ENCODE results near the gene TLE4. TPM values are rescaled to one million over a fixed set of nuclear protein-coding genes. Genes with fewer than 3 reads are reported as not detected.

Gene TLE4
- total and polyA plus RNA-seq, 2 donors (not counting 1 experiment from before 2014, with no cell fraction given): 34.7 to 57.3 TPM

DNA sequence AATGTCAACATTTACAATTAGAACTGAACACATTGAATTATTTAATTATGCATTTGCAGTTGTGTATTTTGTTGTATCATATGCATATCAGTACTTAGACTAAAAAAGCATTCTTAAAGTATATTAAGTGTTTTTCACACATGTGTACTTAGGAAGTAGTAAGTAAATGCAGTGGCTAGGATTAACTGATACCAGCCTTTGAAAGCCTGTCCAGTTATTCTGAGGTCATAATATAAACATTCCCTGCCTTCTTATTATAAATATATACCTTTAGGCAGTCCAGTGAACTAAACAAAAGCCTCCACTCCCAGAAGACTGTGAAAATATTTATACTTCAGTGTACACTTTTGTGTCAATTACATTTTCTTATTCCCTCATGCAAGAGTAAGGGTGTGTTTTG, 83.8 kb downstream of the TLE4 start:
- Histone ChIP-seq H2AFZ (ENCODE audit: insufficient read depth, low read depth, low read length, poor library complexity, severe bottlenecking) (no peak overlapping the region), H3K36me3 (replicated peaks in 1 of 2; ENCODE audit: control extremely low read depth in 1 of 2, control insufficient read depth in 1 of 2, extremely low read depth in 1 of 2, insufficient read depth in 2 of 2, low read length in 1 of 2) (peaks cover 0 to 20% of the 10 kb centered on the region in 2 experiments), H3K79me2 (ENCODE audit: control insufficient read depth, insufficient read depth, low read length) (peaks cover 4% of the 10 kb centered on the region), H3K4me1 (ENCODE audit: control insufficient read depth in 2 of 2, insufficient read depth in 2 of 2, low read length in 2 of 2) (no peaks in the 10 kb centered on the region), H3K27ac (ENCODE audit: low read length in 2 of 2) (no peak overlapping the region), H3K4me2 (replicated peaks; ENCODE audit: low read depth, low read length, poor library complexity, severe bottlenecking) (no peak overlapping the region), H3K27me3 (replicated peaks in 1 of 4; ENCODE audit: control extremely low read depth in 1 of 4, control insufficient read depth in 3 of 4, insufficient read depth in 4 of 4, low read length in 3 of 4) (no peaks in the 10 kb centered on the region), H3K9me3 (ENCODE audit: control extremely low read depth in 1 of 3, control insufficient read depth in 2 of 3, insufficient read depth in 1 of 3, low read length in 2 of 3) (no peaks in the 10 kb centered on the region), H3K9ac (ENCODE audit: low read length) (no peak overlapping the region), H3K4me3 (ENCODE audit: control extremely low read depth in 1 of 5, extremely low read depth in 1 of 5, insufficient read depth in 1 of 5, low read depth in 2 of 5, low read length in 4 of 5) (no peak overlapping the region), H4K20me1 (ENCODE audit: control insufficient read depth, insufficient read depth, low read length, poor library complexity, severe bottlenecking) (no peaks in the 10 kb centered on the region)
- TF ChIP-seq EZH2 (IDR thresholded peaks at IDR 0.05; ENCODE audit: borderline replicate concordance, insufficient read depth, low read depth, low read length, poor library complexity, severe bottlenecking): no peak
- TF ChIP-seq, protein P1, sequence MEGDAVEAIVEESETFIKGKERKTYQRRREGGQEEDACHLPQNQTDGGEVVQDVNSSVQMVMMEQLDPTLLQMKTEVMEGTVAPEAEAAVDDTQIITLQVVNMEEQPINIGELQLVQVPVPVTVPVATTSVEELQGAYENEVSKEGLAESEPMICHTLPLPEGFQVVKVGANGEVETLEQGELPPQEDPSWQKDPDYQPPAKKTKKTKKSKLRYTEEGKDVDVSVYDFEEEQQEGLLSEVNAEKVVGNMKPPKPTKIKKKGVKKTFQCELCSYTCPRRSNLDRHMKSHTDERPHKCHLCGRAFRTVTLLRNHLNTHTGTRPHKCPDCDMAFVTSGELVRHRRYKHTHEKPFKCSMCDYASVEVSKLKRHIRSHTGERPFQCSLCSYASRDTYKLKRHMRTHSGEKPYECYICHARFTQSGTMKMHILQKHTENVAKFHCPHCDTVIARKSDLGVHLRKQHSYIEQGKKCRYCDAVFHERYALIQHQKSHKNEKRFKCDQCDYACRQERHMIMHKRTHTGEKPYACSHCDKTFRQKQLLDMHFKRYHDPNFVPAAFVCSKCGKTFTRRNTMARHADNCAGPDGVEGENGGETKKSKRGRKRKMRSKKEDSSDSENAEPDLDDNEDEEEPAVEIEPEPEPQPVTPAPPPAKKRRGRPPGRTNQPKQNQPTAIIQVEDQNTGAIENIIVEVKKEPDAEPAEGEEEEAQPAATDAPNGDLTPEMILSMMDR (IDR thresholded peaks at IDR 0.05): no peak
- ChIA-PET CTCF (no interaction called here), POLR2A (no interaction called here)
- no peak overlapping the region for H3K27ac Mint-ChIP-seq
- DNase-seq: no peak
- H3K4me3 Mint-ChIP-seq: no peak overlapping the region
- intact Hi-C loops (cut with micrococcal nuclease): no loop called here
- peaks cover 5% of the 10 kb centered on the region for H3K4me1 Mint-ChIP-seq
- H3K27me3 Mint-ChIP-seq: no peaks in the 10 kb centered on the region
- no peak for ATAC-seq (ENCODE audit: low read depth)
- H3K9me3 Mint-ChIP-seq (ENCODE audit: insufficient read depth): no peaks in the 10 kb centered on the region

DNA sequence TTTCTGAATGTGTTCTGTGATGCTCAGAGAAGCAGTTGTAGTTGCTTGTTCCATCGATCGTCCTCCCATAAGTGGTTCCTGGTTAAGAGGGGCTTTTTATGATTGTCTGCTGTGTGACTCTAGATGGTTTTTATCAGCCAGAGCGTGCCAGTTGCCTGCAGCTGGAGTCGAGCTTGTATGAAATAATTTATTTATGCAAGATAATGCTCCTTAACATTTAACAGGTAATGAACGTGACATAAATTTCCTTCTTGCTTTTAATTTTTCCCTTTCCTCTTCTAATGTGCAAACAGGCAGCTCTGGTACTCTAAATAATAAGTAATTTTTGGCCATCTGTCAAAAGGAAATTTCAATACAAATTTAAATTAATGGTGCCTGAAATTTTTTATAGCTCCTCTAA, 84.4 kb downstream of the TLE4 start:
- H3K36me3 ChIP-seq (replicated peaks in 1 of 2; ENCODE audit: control extremely low read depth in 1 of 2, control insufficient read depth in 1 of 2, extremely low read depth in 1 of 2, insufficient read depth in 2 of 2, low read length in 1 of 2): peaks cover 0 to 20% of the 10 kb centered on the region in 2 experiments
- no peaks in the 10 kb centered on the region for H3K9me3 ChIP-seq (ENCODE audit: control extremely low read depth in 1 of 3, control insufficient read depth in 2 of 3, insufficient read depth in 1 of 3, low read length in 2 of 3)
- Mint-ChIP-seq H3K4me1 (peaks cover 4% of the 10 kb centered on the region), H3K9me3 (ENCODE audit: insufficient read depth) (no peaks in the 10 kb centered on the region), H3K27me3 (no peaks in the 10 kb centered on the region), H3K27ac (no peak overlapping the region), H3K4me3 (no peak overlapping the region)
- H3K9ac ChIP-seq (ENCODE audit: low read length): no peak overlapping the region
- H3K27me3 ChIP-seq (replicated peaks in 1 of 4; ENCODE audit: control extremely low read depth in 1 of 4, control insufficient read depth in 3 of 4, insufficient read depth in 4 of 4, low read length in 3 of 4): no peaks in the 10 kb centered on the region
- ATAC-seq (ENCODE audit: low read depth) (no peak), DNase-seq (no peak)
- no peak overlapping the region for H3K27ac ChIP-seq (ENCODE audit: low read length in 2 of 2)
- CTCF ChIA-PET: no interaction called here
- no peak overlapping the region for H3K4me3 ChIP-seq (ENCODE audit: control extremely low read depth in 1 of 5, extremely low read depth in 1 of 5, insufficient read depth in 1 of 5, low read depth in 2 of 5, low read length in 4 of 5)
- H3K79me2 ChIP-seq (ENCODE audit: control insufficient read depth, insufficient read depth, low read length): peaks cover 4% of the 10 kb centered on the region
- H3K4me2 ChIP-seq (replicated peaks; ENCODE audit: low read depth, low read length, poor library complexity, severe bottlenecking): no peak overlapping the region
- WGBS (ENCODE audit: insufficient coverage): 100% methylated on average over 2 of the region's 5 CpGs
- H3K4me1 ChIP-seq (ENCODE audit: control insufficient read depth in 2 of 2, insufficient read depth in 2 of 2, low read length in 2 of 2): no peaks in the 10 kb centered on the region
- H4K20me1 ChIP-seq (ENCODE audit: control insufficient read depth, insufficient read depth, low read length, poor library complexity, severe bottlenecking): no peaks in the 10 kb centered on the region
- H2AFZ ChIP-seq (ENCODE audit: insufficient read depth, low read depth, low read length, poor library complexity, severe bottlenecking): no peak overlapping the region
- TF ChIP-seq, protein P1 (IDR thresholded peaks at IDR 0.05): no peak
- no peak for TF ChIP-seq EZH2 (IDR thresholded peaks at IDR 0.05; ENCODE audit: borderline replicate concordance, insufficient read depth, low read depth, low read length, poor library complexity, severe bottlenecking)
- intact Hi-C loops (cut with micrococcal nuclease): no loop called here
- POLR2A ChIA-PET: no interaction called here

All from B cell (primary cell).